Astrocyte (in vitro differentiated cells and primary cell): ENCODE results near the gene ROR2. TPM values are rescaled to one million over a fixed set of nuclear protein-coding genes. Genes with fewer than 3 reads are reported as not detected.
"Not testable (repeated sequence)": the region's sequence is repeated elsewhere in the genome, so short reads cannot be mapped to it uniquely, and the experiment has no call there.

ENCODE experiments used
- DNase-seq: peaks from one replicate; pipeline ENCODE4 v3.0.0-alpha.2; 2010; ENCODE audit warnings: low read depth
- FAIRE-seq: peaks from 2 replicates; lab custom pipeline; 2011; peaks lifted over from hg19 to GRCh38; lab: Jason Lieb, UNC
- H2AFZ ChIP-seq: 2 replicates; pipeline ENCODE4 v1.6.0; 2012; ENCODE audit warnings: low read depth, low read length, inconsistent platforms
- H3K27ac ChIP-seq: 2 replicates; pipeline ENCODE4 v1.5.1; 2011; ENCODE audit warnings: low read depth, low read length, inconsistent platforms
- H3K27me3 ChIP-seq: 2 replicates; pipeline ENCODE4 v1.6.0; 2011; ENCODE audit warnings: low read length, inconsistent platforms; ENCODE audit not compliant: insufficient read depth
- H3K36me3 ChIP-seq: 2 replicates; pipeline ENCODE4 v1.5.1; 2011; ENCODE audit warnings: low read length, inconsistent platforms; ENCODE audit not compliant: insufficient read depth
- H3K4me1 ChIP-seq: 2 replicates; pipeline ENCODE4 v1.5.1; 2011; ENCODE audit warnings: low read length, inconsistent platforms; ENCODE audit not compliant: insufficient read depth
- H3K4me2 ChIP-seq: 2 replicates; pipeline ENCODE4 v1.6.0; 2012; ENCODE audit warnings: low read length, inconsistent platforms
- H3K4me3 ChIP-seq: 2 replicates; pipeline ENCODE4 v1.5.1; 2011; ENCODE audit warnings: low read depth, mild to moderate bottlenecking, low read length, inconsistent platforms; ENCODE audit not compliant: insufficient read depth
- H3K79me2 ChIP-seq: 2 replicates; pipeline ENCODE4 v1.6.0; 2012; ENCODE audit warnings: mild to moderate bottlenecking, low read length, inconsistent platforms; ENCODE audit not compliant: insufficient read depth
- H3K9ac ChIP-seq: 2 replicates; pipeline ENCODE4 v1.6.0; 2012; ENCODE audit warnings: mild to moderate bottlenecking, low read length, inconsistent platforms
- H3K9me3 ChIP-seq: 2 replicates; pipeline ENCODE4 v1.5.1; 2012; ENCODE audit warnings: low read depth, mild to moderate bottlenecking, low read length, inconsistent platforms; ENCODE audit not compliant: insufficient read depth
- H4K20me1 ChIP-seq: 2 replicates; pipeline ENCODE4 v1.6.0; 2012; ENCODE audit warnings: low read length, inconsistent platforms; ENCODE audit not compliant: insufficient read depth
- H3K27ac Mint-ChIP-seq: one replicate; pipeline ENCODE4 v1.8.0; 2021; ENCODE audit warnings: mild to moderate bottlenecking, mixed read lengths; ENCODE audit not compliant: unreplicated experiment
- H3K27me3 Mint-ChIP-seq: one replicate; pipeline ENCODE4 v1.8.0; 2021; ENCODE audit warnings: low read depth, mixed read lengths; ENCODE audit not compliant: unreplicated experiment
- H3K36me3 Mint-ChIP-seq: one replicate; pipeline ENCODE4 v1.8.0; 2021; ENCODE audit warnings: low read depth, mixed read lengths; ENCODE audit not compliant: unreplicated experiment
- H3K4me1 Mint-ChIP-seq: one replicate; pipeline ENCODE4 v1.8.0; 2021; ENCODE audit warnings: low read depth, mixed read lengths; ENCODE audit not compliant: unreplicated experiment
- H3K4me3 Mint-ChIP-seq: one replicate; pipeline ENCODE4 v1.8.0; 2021; ENCODE audit warnings: mild to moderate bottlenecking, moderate library complexity, mixed read lengths; ENCODE audit not compliant: unreplicated experiment
- H3K9me3 Mint-ChIP-seq: one replicate; pipeline ENCODE4 v1.8.0; 2021; ENCODE audit warnings: mild to moderate bottlenecking, mixed read lengths; ENCODE audit not compliant: unreplicated experiment
- CTCF ChIP-seq: IDR thresholded peaks from 2 replicates; pipeline ENCODE4 v1.5.1; 2011; ENCODE audit warnings: low read depth, mild to moderate bottlenecking, inconsistent platforms, low read length, moderate library complexity; ENCODE audit not compliant: insufficient read depth
- EZH2 ChIP-seq: IDR thresholded peaks from 2 replicates; pipeline ENCODE4 v1.6.1; 2012; ENCODE audit warnings: mild to moderate bottlenecking, low read length, inconsistent platforms; ENCODE audit not compliant: insufficient read depth
- total RNA-seq: library from RNA; stranded (reverse); gene quantifications from 2 replicates; pipeline ENCODE4 v1.2.1, GENCODE V29; 2021

ROR2 gene
- total RNA-seq, 1 donor from 2014 or later, result 4.9 TPM

GRCh38 chr9:91913986-91914385 is 36.0 kb downstream of the ROR2 start:
- no peaks in the 10 kb centered on the region for H3K79me2 ChIP-seq
- FAIRE-seq, result no peak
- TF ChIP-seq EZH2, result no peak
- H3K9me3 Mint-ChIP-seq, result peaks cover 7% of the 10 kb centered on the region
- no peaks in the 10 kb centered on the region for H3K9me3 ChIP-seq
- H3K27me3 Mint-ChIP-seq, result no peaks in the 10 kb centered on the region
- no peak overlapping the region for H3K4me2 ChIP-seq
- H3K9ac ChIP-seq, result no peak overlapping the region
- H3K36me3 ChIP-seq, result no peaks in the 10 kb centered on the region
- no peak overlapping the region for H3K4me3 Mint-ChIP-seq
- no peak overlapping the region for H3K4me3 ChIP-seq
- no peaks in the 10 kb centered on the region for H4K20me1 ChIP-seq
- H3K27ac Mint-ChIP-seq, result no peak overlapping the region
- no peak overlapping the region for H3K27ac ChIP-seq
- no peak for DNase-seq
- no peak overlapping the region for H2AFZ ChIP-seq
- H3K4me1 ChIP-seq, result no peaks in the 10 kb centered on the region
- H3K4me1 Mint-ChIP-seq, result peaks cover 6% of the 10 kb centered on the region
- peaks cover 5% of the 10 kb centered on the region for H3K27me3 ChIP-seq
- peaks cover 2% of the 10 kb centered on the region for H3K36me3 Mint-ChIP-seq

DNA sequence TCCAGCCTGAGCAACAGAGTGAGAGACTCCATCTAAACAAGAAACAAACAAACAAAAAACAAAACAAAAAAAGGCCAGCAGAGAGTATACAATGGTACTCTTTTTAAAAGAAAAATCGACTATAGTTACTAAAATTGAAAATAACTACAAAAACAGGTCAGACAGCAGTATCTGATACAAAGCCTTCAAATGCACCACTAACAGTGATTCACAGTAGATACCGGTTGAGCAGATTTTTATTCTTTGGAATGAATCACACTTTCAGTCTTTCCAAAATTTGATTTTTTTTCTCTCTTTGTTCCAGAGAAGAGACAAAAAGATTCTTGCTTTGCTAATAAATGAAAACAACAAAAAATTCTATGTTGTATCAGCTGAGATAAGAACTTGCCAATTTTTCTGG is 36.9 kb downstream of the ROR2 start:
- no peak overlapping the region for H3K9ac ChIP-seq
- DNase-seq (no peak), FAIRE-seq (no peak)
- no peak overlapping the region for H3K4me3 ChIP-seq
- Mint-ChIP-seq H3K27ac (no peak overlapping the region), H3K36me3 (no peaks in the 10 kb centered on the region), H3K4me1 (peaks cover 9% of the 10 kb centered on the region), H3K4me3 (no peak overlapping the region), H3K27me3 (no peaks in the 10 kb centered on the region), H3K9me3 (peaks cover 7% of the 10 kb centered on the region)
- H3K79me2 ChIP-seq, result no peaks in the 10 kb centered on the region
- H2AFZ ChIP-seq, result no peak overlapping the region
- no peak overlapping the region for H3K4me2 ChIP-seq
- no peaks in the 10 kb centered on the region for H3K4me1 ChIP-seq
- no peak overlapping the region for H3K27ac ChIP-seq
- H3K27me3 ChIP-seq, result peaks cover 2% of the 10 kb centered on the region
- no peak for TF ChIP-seq CTCF
- TF ChIP-seq EZH2, result no peak
- H3K9me3 ChIP-seq, result no peaks in the 10 kb centered on the region
- H3K36me3 ChIP-seq, result no peaks in the 10 kb centered on the region
- H4K20me1 ChIP-seq, result no peaks in the 10 kb centered on the region

DNA sequence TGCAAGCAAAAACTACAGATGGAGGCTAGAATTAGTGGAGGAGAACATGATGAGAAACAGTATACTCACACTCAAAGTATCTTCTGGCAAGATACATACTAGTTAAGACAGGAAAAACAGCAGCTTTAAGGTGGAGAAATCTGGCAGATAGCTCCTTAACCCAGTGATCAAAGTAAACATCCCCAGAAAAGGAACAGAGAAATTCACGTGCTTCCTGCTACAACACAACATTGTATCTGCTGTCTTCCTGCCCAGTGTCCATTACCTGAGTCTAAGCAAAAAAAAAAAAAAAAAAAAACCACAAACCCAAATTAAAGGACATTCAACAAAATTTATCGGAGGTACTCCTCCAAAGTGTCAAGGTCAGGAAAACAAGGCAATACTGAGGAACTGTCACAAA is 38.4 kb downstream of the ROR2 start:
- Mint-ChIP-seq H3K27ac (no peak overlapping the region), H3K36me3 (no peaks in the 10 kb centered on the region)
- H3K4me1 ChIP-seq, result no peaks in the 10 kb centered on the region

DNA sequence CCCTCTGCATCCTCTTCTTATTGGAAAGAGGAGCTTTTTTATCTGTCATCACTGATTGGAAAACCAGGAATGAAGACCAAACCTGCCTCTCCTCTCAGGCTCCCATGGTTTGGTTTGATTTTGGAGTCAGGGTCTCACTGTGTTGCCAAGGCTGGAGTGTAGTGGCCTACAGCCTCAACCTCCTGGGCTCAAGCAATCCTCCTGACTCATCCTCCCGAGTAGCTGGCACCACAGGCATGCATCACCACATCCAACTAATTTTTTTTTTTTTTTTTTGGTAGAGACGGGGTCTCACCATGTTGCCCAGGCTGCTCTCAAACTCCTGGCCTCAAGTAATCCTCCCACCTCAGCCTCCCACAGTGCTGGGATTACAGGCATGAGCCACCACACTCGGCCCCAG is 40.8 kb downstream of the ROR2 start:
- H3K4me1 ChIP-seq, H3K27ac Mint-ChIP-seq, H4K20me1 ChIP-seq, DNase-seq, H3K4me3 Mint-ChIP-seq, H3K27me3 ChIP-seq, H3K36me3 ChIP-seq, H3K9me3 Mint-ChIP-seq, H3K27ac ChIP-seq, H3K4me2 ChIP-seq, H2AFZ ChIP-seq, H3K36me3 Mint-ChIP-seq, H3K9me3 ChIP-seq, H3K4me3 ChIP-seq, FAIRE-seq, H3K9ac ChIP-seq, H3K27me3 Mint-ChIP-seq, H3K79me2 ChIP-seq: not testable (repeated sequence)
- H3K4me1 Mint-ChIP-seq, result peaks cover 22% of the 10 kb centered on the region

More for the DNA sequence above, 38.4 kb downstream of the ROR2 start:
- H3K9me3 ChIP-seq, result no peaks in the 10 kb centered on the region
- no peak overlapping the region for H3K4me2 ChIP-seq
- DNase-seq (no peak), FAIRE-seq (no peak)
- Mint-ChIP-seq H3K4me1 (peaks cover 21% of the 10 kb centered on the region), H3K27me3 (no peaks in the 10 kb centered on the region), H3K4me3 (no peak overlapping the region), H3K9me3 (peaks cover 7% of the 10 kb centered on the region)
- no peak overlapping the region for H2AFZ ChIP-seq
- TF ChIP-seq CTCF (no peak), EZH2 (no peak)
- no peaks in the 10 kb centered on the region for H3K36me3 ChIP-seq
- H4K20me1 ChIP-seq, result no peaks in the 10 kb centered on the region
- H3K27ac ChIP-seq, result no peak overlapping the region
- no peak overlapping the region for H3K4me3 ChIP-seq
- peaks cover 4% of the 10 kb centered on the region for H3K27me3 ChIP-seq
- no peaks in the 10 kb centered on the region for H3K79me2 ChIP-seq
- no peak overlapping the region for H3K9ac ChIP-seq
